ENCODE measurements around the gene UNC13B.

- no peak for TF ChIP-seq POLR2AphosphoS5 (IDR thresholded peaks at IDR 0.05; ENCODE audit: low read depth, low read length)
- no peak for TF ChIP-seq TAF1 (IDR thresholded peaks at IDR 0.05; ENCODE audit: borderline replicate concordance, insufficient read depth, low read length)
- no peak for TF ChIP-seq REST (IDR thresholded peaks at IDR 0.05; ENCODE audit: insufficient read depth in 1 of 2, low read depth in 2 of 2, low read length in 2 of 2)
- no peak for TF ChIP-seq SIN3A (IDR thresholded peaks at IDR 0.05; ENCODE audit: borderline replicate concordance, insufficient read depth, low read length)
Measured at GRCh38 chr9:35311891-35312639, 150.3 kb downstream of the UNC13B start.
